Peyer's patch (tissue), 4 donors: ENCODE results near the gene ITGA3.

ENCODE experiments used
- CTCF ChIP-seq, 6 experiments: fragments of 450-650 bp in 4 of 6; fragments of 200-600 bp in 2 of 6; sonication (generic) in 1 of 6; IDR thresholded peaks; one replicate each; pipeline ENCODE4 v1.5.1; 2017 to 2019; ENCODE audit warnings: antibody characterized with exemption in 6 of 6, mild to moderate bottlenecking in 3 of 6, moderate library complexity in 1 of 6
- POLR2A ChIP-seq, 2 donors: fragments of 450-650 bp; IDR thresholded peaks; one replicate each; pipeline ENCODE4 v1.5.1; 2017; ENCODE audit warnings: antibody characterized with exemption in 2 of 2, mild to moderate bottlenecking in 2 of 2, moderate library complexity in 2 of 2

- TF ChIP-seq CTCF (IDR thresholded peaks at IDR 0.05) = no peak
- TF ChIP-seq POLR2A (IDR thresholded peaks at IDR 0.05) = no peak
These were observed 2.9 kb upstream of the ITGA3 start for GRCh38 chr17:50052822-50053653.
